K562 treated with DMSO at 1 percent for 24 hours (cell line): ENCODE data around the gene ACE. TPM values are rescaled to one million over a fixed set of nuclear protein-coding genes. Genes with fewer than 3 reads are reported as not detected.

Source experiments
- total RNA-seq: library from RNA; unstranded; fragments of 300-600 nt; gene quantifications from 2 replicates; pipeline ENCODE4 v1.2.3, GENCODE V29; 2022; ENCODE audit warnings: low read depth; ENCODE audit not compliant: insufficient read depth

The ACE gene
- 3.0 and 4.6 TPM in 2 replicates for total RNA-seq

GRCh38 chr17:63476854-63477479 is at the start of gene ACE:
TSS of gene ACE (plus strand) at chr17:63477061. CDS start at chr17:63477095, 34 bp downstream.

GRCh38 chr17:63445954-63446752 is 30.7 kb upstream of the ACE start, which contains the start of gene CYB561:
TSS of gene CYB561 (minus strand) at chr17:63446306. CDS start at chr17:63437547, 8,759 bp downstream.

GRCh38 chr17:63523253-63523855 is 46.5 kb downstream of the ACE start, which contains the start of gene KCNH6:
TSS of gene KCNH6 (plus strand) at chr17:63523358. CDS start at chr17:63523414, 56 bp downstream.

Other genes starting within 250 kb of the ACE start
- gene CYB561, start 30.8 kb upstream of the ACE start, total RNA-seq = 25.6 and 25.9 TPM in 2 replicates
- not detected in 2 replicates for gene KCNH6, start 46.3 kb downstream of the ACE start, total RNA-seq
- gene DCAF7, start 73.4 kb downstream of the ACE start, total RNA-seq = 100.0 and 110 TPM in 2 replicates
- 50.6 and 57.9 TPM in 2 replicates for gene TACO1, start 123.8 kb downstream of the ACE start, total RNA-seq
- gene MAP3K3, start 145.4 kb downstream of the ACE start, total RNA-seq = 28.6 and 30.8 TPM in 2 replicates
- gene LIMD2, start 223.1 kb downstream of the ACE start, total RNA-seq = 6.0 and 9.2 TPM in 2 replicates